DMS79 (cell line): ENCODE measurements around the gene FLYWCH1.

ENCODE experiments used
- DNase-seq: peaks from one replicate; lab custom pipeline; 2025; lab: John Stamatoyannopoulos, UW

The FLYWCH1 gene, protein sequence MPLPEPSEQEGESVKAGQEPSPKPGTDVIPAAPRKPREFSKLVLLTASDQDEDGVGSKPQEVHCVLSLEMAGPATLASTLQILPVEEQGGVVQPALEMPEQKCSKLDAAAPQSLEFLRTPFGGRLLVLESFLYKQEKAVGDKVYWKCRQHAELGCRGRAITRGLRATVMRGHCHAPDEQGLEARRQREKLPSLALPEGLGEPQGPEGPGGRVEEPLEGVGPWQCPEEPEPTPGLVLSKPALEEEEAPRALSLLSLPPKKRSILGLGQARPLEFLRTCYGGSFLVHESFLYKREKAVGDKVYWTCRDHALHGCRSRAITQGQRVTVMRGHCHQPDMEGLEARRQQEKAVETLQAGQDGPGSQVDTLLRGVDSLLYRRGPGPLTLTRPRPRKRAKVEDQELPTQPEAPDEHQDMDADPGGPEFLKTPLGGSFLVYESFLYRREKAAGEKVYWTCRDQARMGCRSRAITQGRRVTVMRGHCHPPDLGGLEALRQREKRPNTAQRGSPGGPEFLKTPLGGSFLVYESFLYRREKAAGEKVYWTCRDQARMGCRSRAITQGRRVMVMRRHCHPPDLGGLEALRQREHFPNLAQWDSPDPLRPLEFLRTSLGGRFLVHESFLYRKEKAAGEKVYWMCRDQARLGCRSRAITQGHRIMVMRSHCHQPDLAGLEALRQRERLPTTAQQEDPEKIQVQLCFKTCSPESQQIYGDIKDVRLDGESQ

DNA sequence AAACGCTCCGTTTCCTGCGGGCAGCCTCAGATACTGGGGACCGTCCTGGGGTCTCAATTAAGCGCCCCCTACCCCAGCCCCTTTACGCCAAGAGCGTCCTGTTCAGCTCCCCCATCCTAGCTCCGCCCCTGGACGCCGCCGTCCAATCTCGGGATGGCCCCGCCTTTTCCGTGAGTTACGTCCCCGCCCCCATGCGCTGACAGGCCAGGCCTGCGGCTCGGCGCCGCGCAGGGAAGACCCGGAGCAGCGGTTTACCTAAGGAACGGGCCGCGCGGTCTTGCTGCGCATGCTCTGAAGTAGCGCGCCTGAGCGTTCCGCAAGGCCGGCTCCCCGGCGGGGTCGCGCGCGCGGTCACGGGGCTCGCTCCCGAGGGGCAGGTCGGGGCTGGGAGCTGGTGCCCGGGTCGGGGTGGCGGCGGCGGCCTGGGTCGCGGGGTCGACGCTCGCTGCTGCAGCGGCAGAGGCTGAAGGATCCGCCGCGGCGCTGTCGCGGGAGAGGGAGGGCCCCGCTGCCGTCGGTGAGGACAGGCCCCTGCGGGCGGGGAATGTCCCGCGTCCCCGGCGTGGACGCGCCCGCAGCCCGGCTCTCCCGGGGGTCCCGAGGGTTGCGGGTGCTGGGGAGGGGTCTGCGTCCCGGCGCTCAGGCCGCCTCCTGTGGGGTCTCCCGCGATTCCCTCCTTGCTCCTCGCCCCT lies at the start of gene FLYWCH1:
Gene FLYWCH1 (plus strand): TSS at position 294 of the 692 bp plus-strand sequence. CDS start 17,755 bp downstream, outside the sequence.
- peak; percentile 83 for DNase-seq

DNA sequence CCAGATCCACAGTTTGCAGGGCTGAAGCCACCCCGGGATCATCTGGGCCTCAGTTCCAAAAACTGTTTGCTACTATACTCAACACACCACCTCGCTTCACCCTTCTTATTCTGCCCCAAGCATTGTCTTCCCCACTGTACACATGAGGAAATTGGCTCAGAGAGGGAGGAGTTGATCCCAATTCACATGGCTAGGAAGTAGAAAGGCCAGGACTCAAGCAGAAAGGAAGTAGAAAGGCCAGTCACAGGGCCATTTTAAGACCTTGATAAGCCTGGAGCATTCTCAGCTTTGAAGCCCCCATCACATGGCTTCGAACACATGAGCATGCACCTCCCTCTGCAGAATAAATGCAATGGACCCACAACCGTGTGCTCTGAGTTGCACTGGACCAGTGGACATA lies 46.1 kb upstream of the FLYWCH1 start:
- DNase-seq, result no peak

DNA sequence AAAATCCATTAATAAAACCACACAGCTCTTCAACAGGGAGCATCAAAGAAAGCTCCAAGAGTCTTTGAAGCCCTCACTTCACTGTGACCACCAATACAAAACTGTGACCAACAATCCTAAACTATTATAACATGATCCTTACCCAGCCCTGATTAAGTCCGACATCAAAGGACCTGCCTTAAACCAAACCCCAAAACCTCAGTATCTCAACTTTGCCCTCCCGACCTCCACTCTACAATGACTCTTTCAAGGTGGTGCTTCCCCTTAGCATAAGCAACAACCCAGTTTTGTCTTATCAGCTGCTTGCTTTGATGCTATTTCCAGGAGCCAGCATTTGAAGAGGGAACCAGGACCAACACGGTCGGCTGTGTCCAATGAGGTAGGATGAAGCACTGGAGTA lies 45.3 kb upstream of the FLYWCH1 start:
- DNase-seq, result no peak

DNA sequence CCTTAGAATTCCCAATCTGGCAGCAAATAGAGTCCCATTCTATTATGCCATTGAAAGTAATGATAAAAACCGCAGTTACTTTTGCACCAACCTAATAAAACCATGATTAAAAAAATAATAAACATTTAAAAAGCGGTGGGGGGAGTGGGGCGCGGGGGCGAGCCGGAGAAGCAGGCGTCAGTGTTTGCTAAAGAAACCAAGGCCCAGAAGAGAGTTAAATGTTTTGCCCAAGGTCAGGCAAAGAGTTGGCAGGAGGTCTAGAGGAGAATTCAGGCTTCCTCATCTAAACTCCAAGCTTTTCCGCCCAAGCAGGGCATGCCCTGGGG lies 44.1 kb upstream of the FLYWCH1 start:
- no peak for DNase-seq

DNA sequence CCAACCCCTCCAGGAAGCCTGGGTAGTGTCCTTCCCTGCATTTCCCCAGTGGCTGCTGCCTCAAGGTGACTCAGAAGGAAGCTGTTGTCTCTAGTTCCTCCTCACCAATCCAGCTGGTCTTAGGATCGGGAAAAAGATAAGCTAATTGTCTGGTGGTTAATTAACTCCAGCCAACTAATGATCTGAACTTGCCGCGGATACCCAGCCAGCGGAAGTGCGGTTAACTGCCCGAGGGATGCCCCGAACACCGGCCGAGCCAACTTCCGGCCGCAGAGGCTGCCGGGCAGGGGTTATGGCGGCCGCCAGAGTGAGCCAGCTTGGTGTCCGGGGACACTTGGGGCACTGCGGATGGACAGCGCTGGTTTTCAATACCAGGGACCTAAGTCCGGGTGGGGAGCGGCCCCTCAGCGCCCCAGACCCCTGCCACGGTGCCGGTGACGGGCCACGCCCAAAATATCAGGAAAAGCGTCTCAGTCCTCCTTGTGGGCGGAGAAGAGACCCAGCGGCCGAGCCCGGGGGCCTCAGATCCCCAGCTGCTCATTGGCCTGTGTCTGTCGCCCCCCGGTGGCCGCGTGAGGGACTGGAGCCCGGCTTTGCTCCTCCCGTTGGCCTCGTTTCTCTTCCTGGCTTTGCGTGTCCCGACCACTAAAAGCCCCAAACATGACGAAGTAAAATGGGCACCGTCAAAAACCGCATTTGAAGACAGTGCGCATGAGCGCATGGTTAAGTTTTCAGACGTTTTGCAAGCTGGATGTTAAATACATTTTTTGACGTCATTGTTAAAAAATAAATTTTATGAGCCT lies 43.5 kb upstream of the FLYWCH1 start:
- DNase-seq, result peak; percentile 56

DNA sequence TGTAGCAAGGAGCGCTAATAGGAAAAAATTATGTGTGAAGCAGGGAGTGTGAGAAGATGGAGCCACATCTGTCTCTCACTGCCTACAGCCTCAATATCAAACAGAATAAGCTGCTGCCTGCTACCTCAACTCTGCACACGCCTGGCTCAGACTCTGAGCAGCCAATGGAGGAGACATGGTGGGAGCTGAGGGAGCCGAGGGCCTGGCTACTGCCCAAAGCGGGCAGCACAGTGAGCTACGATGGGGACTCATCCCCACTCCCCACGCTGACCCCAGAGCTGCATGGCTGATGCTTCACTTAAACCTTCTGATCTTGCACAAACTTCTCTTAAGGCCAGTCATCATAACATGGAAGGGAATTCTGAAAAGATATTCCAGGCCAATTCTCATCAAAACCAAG lies 39.8 kb upstream of the FLYWCH1 start:
- no peak for DNase-seq

DNA sequence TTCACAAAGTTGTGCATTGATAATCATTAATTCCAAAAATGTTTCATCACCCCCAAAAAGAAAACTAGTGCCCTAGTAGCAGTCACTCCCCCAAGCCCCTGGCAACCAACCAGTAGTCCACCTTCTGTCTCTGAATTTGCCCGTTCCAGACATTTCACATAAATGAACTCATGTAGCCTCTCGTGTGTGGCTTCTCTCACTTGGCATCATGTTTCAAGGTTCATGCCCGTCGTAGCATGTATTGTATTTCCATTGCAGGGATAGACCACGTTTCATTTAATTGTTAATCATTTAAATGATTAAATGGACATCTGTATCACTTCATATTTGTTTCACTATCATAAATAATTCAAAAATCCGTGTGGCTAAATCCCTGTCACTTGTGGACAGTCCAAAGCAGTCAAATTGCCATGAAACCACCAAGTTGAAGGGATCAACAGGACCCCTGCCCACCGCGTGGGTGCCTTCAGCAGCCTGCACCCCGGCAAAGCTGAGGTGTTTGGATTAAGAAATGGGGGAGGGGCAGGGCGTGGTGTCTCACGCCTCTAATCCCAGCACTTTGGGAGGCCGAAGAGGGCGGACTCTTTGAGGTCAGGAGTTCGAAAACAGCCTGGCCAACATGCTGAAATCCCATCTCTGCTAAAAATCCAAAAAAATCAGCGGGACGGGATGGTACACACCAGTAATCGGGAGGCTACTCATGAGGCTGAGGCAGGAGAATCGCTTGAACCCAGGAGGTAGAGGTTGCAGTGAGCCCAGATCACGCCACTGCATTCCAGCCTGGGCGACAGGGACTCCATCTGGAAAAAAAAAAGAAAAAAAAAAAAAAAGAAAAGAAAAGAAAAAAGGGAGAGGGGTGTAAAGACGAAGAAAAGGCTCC lies 37.5 kb upstream of the FLYWCH1 start:
- DNase-seq, result no peak

DNA sequence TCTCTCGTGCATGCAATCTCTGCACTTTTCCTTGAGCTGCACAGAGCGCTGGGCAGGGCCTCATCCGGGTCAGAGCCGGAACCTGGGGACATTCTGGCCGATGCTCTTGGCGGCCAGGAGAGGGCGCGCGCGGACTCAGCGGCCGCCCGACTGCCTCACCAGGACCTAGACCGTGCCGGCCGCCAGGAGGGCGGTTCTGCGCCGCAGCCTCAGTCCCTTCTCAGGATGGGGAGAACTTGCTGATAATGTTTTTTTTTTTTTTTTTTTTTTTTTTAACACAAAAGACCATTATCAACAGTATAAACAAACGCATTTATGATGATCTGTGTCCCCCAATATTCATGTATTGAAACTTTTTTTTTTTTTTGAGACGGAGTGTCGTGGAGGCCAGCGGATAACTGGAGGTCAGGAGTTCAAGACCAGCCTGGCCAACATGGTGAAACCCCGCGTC lies 36.8 kb upstream of the FLYWCH1 start:
- peak; percentile 17 for DNase-seq

DNA sequence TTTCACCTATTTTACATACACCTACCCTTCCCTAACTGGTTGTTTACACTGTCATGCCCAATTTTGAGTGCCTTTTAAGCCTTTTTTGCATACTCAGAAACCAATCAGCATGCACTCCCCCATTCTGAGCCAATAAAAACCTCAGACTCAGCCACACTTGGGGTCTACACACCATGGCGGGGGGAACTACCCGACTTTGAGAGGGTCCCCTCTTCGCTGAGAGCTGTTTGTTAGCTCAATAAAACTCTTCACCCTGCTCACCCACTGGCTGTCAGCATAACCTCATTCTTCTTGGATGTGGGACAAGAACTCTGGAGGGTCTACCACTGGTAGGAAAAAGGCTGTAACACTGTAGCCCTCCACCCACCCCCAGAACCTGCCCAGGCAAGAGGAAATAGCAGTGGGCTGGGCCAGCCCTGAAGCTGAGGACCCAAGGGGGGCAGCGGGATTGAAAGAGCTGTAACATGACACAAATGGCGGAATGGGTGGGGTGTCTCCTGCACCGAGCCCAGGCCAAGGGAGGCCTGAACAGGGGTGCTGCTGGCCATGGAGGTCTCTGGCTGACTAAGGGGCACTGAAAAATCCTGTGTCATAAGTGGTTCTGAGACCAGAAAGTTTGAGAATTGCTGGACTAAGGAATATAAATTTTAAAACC lies 31.8 kb upstream of the FLYWCH1 start:
- DNase-seq, result no peak

DNA sequence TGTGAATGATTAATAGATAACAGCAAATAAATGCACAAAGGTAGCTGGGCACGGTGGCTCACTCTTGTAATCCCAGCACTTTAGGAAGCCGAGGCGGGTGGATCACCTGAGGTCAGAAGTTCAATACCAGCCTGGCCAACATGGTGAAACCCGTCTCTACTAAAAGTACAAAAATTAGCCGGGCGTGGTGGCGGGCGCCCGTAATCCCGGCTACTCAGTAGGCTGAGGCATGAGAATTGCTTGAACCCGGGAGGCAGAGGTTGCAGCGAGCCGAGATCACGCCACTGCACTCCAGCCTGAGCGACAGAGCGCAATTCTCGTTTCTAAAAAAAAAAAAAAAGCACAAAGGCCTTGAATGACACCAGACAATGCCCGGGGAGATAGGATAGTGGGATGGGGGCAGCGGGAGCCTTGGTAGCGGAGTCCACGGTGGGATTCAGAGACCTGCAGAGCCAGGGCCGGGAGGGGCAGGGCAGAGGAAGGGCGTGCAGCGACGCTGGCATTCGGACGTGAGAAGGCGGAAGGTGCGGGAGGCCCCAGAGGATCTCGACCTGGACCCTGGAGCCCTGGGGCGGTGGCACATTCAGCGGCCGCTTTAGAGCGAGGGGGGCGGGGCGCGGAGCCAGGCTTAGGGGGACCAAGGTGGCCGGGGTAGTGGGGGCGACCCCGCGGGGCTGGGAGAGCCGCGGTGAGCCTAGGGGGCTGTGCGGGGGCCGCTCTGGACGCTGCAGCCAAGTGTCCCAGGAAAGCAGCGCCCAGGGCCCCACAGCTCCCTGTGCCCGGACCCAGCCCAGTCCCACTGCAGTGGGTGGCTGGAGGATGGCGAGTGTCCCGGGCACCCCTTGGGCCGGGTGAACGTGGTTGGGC lies 29.7 kb upstream of the FLYWCH1 start:
- no peak for DNase-seq

DNA sequence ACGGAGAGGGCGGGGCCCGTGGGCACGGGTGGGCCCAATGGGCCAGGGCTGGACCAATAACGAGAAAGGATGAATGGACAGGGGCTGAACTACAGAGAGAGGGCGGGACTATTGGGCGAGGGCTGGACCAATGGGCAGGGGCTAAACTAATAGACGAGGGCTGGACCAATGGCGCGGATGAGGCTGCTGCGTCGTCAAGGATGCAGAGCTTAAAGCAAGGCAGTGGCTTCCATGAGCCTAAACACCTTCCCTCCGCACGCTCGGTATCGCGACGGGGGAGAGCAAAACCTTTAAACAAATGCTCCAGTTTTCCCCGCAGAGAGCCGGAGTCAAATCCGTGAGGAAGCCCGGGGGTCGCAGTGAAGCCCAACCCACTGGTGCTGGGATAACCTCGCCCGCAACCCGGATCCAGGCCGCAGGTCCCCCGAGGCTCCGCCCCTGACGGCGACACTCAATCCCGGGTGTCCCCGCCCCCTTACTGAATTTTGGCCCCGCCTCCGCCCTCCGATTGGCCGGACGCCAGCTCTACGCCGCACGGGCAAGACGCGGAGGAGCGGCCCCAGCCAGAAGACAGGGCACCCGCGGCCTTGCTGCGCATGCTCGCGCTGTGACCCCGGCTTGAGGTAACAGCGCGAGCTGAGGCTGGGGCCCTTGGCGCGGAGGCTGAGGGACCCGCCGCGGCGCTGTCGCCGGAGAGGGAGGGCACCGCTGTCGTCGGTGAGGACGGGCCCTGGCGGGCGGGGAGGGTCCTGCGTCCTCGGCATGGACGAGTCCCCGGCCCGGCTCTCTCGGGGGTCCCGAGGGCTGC lies 28.9 kb upstream of the FLYWCH1 start, which contains the start of gene FLYWCH2:
Gene FLYWCH2 (plus strand): TSS at position 566 of the 808 bp plus-strand sequence. CDS start 13,235 bp downstream, outside the sequence.
- DNase-seq, result peak; percentile 96

DNA sequence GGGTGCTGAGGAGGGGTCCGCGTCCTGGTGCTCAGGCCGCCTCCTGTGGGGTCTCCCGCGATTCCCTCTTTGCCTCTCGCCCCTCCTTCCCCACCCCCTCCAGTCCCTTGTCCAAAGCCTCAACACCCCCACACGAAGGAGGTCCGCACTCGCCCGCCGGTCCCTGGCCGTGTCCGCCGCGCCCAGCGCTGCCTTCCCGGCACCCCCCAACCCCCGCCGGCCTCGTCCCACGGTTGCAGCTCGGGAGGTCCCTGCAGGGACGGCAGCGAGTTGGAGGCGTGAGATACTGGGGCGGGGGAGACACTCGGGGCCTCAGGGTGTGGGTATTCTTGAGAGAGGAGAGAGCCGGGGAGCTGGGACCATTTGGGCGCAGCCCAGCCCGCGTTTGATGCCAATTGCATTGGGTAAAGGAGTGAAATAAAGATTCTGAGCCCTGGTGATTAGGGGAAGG lies 28.2 kb upstream of the FLYWCH1 start:
- DNase-seq, result no peak

DNA sequence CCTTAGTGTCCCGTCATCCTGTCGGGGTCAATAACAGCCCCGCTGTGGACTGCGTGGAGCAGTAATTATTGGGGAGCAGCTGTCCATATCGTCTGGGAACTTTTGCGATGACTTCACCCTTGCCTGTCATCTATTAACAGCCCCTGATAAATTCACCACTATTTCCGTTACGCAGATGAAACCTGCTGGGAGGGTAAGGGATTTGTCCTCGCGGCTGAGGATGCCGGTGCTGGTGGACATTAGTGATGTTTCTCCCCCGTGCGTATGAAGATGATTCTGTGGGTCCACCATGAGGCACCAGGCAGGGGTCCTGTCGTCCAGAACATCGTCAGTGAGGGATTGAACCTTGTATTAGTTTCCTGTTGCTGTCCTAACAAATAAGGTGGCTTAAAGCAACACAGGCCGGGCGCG lies 27.7 kb upstream of the FLYWCH1 start:
- DNase-seq, result no peak

DNA sequence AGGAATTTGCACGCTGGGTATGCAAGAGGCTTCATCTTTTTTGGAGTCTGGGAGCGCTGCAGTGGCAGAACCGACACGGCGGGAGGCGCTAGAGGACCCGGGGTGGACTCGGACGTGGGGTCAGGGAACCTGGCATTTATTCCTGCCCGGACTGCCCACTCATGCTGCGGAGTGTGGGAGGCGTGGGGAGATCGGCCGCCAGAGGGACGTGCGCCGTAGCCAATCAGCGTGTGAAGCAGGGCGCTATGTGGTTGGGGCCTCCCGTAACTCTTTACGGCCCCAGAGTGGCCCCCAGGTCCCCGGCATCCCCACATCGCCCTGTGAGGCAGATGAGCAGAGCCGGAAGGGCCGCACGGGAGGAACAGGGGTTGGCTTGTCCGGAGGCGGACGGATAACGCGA lies 17.5 kb upstream of the FLYWCH1 start:
- DNase-seq, result no peak

DNA sequence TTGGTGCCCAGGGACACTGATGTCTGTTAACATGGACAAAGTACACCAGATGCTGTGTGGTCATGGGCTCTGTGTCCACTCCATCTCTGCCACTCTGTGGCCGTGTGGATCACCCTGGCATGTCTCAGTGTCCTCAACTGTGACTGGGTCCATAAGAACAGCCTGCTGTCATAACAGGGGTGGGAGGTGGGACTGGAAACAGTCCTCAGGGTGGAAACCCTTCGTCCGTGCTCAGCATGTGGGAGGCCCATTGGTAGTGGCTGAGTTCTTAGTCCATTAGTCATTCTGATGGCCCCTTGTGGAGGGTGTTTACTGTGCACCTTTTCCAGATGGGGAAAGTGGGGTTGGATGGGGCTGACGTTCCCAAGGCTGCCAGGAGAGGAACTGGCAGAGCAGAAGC lies 15.9 kb upstream of the FLYWCH1 start:
- DNase-seq, result no peak

DNA sequence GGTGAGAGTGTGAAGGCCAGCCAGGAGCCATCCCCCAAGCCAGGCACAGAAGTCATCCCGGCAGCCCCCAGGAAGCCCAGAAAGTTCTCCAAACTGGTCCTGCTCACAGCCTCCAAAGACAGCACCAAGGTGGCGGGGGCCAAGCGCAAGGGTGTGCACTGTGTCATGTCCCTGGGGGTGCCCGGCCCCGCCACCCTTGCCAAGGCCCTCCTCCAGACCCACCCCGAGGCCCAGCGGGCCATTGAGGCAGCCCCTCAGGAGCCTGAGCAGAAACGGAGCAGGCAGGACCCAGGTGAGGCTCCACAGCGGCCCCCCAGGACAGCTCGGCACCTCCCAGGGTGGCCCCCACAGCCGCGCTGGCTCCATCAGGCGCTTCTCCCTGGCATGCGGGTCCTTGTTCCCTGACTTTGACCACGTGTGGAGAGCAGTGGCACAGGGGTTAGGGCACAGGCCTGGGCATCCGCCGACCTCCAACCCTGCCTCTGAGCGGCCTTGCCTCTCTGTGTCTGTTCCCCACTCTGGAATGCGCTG lies 15.2 kb upstream of the FLYWCH1 start:
- DNase-seq, result no peak

DNA sequence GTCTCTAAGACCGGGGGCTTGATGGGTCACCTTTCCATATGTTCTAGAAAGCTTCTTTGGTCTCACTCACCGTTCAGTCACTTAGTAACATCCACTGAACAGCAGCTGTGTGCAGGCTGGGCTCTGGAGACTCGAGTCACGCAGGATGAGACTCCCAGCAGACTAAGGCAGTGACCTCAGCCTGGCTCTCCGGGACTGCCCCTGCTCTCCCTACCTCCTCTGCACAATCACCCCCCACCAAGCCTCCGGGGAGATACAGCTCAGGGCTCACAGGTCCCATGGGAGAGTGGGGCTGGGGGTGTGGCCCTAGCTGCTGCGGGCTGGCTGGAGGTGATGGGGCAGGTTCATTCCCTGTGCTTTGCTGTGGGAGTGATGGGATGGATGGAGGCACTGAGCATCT lies 14.6 kb upstream of the FLYWCH1 start:
- DNase-seq, result no peak
